K562 (cell line): ENCODE results near the gene PNPLA1. TPM values are rescaled to one million over a fixed set of nuclear protein-coding genes. Genes with fewer than 3 reads are reported as not detected.

Experiments
- E2F6 ChIP-seq, 2 experiments: IDR thresholded peaks; 2 replicates each; pipeline ENCODE4 v1.6.1; 2011; ENCODE audit warnings: borderline replicate concordance in 1 of 2, control low read depth in 1 of 2, low read depth in 1 of 2, low read length in 1 of 2, mild to moderate bottlenecking in 1 of 2, mixed read lengths in 1 of 2, moderate library complexity in 1 of 2; ENCODE audit not compliant: insufficient read depth in 1 of 2, insufficient read length in 1 of 2, poor library complexity in 1 of 2, severe bottlenecking in 1 of 2; ENCODE audit errors: extremely low read depth in 1 of 2
- HMG20B ChIP-seq: fragments of 250-450 bp; sonication (Bioruptor Pico); IDR thresholded peaks from 2 replicates; pipeline ENCODE4 v1.5.0; 2021; ENCODE audit warnings: mild to moderate bottlenecking
- HOMEZ ChIP-seq: fragments of 250-450 bp; sonication (Bioruptor Pico); IDR thresholded peaks from 2 replicates; pipeline ENCODE4 v1.4.0; 2020; ENCODE audit warnings: mild to moderate bottlenecking, moderate library complexity
- JUN ChIP-seq, 2 experiments: sonication (generic) in 1 of 2; formaldehyde crosslinking in 1 of 2; IDR thresholded peaks; 2 replicates each; pipeline versions ENCODE4 v1.6.1 to v1.8.0; 2012 to 2022; ENCODE audit warnings: borderline replicate concordance in 2 of 2, mild to moderate bottlenecking in 2 of 2, improper control_type of control experiment in 1 of 2, low read depth in 1 of 2, low read length in 1 of 2, missing genetic modification reagents in 1 of 2
- RHOXF2B ChIP-seq: fragments of 250-450 bp; sonication (Bioruptor Pico); conservative IDR thresholded peaks from 2 replicates; pipeline ENCODE4 v1.5.1; 2021
- ZNF165 ChIP-seq: fragments of 250-450 bp; sonication (Bioruptor Pico); IDR thresholded peaks from 2 replicates; pipeline ENCODE4 v1.4.0; 2020; ENCODE audit warnings: borderline replicate concordance
- ZNF24 ChIP-seq: fragments of 450-650 bp; IDR thresholded peaks from 2 replicates; pipeline ENCODE4 v1.6.1; 2016
- polyA plus RNA-seq, 8 experiments: library from polyadenylated mRNA; depleted of rRNA in 4 of 8; stranded (reverse) in 5 of 8; unstranded in 3 of 8; fragments of >200 nt; fragmentation: Nextera tagmentation in 2 of 8; fragmentation: Illumina TruSeq in 1 of 8; extraction: Ambion mirVana in 2 of 8; extraction: Trizol in 1 of 8; gene quantifications; 2 replicates each; pipeline versions ENCODE4 v1.2.1 to v1.2.3, GENCODE V29; 2011 to 2014; ENCODE audit warnings: inconsistent platforms in 1 of 8, missing spikeins in 1 of 8
- total RNA-seq, 7 experiments: library from RNA; depleted of rRNA in 6 of 7; stranded (reverse); fragments of >200 nt in 6 of 7; fragmentation: Illumina TruSeq in 2 of 7; extraction: Trizol in 2 of 7; gene quantifications; 2 replicates each; pipeline versions ENCODE4 v1.2.1 to v1.2.3, GENCODE V29; 2011 to 2021; ENCODE audit warnings: low replicate concordance in 1 of 7

Gene PNPLA1
- total and polyA plus RNA-seq, 9 of the 15 experiments (the other 6 are each of a cell fraction or from before 2014, with no cell fraction given): 0.04 to 0.27 (median 0.13) TPM; not detected in 2

GRCh38 chr6:36313649-36313936 is 43.7 kb downstream of the PNPLA1 start (continued):
- TF ChIP-seq E2F6 (IDR thresholded peaks at IDR 0.05; ENCODE audit: borderline replicate concordance in 1 of 2, extremely low read depth in 1 of 2, insufficient read depth in 1 of 2, insufficient read length in 1 of 2, low read depth in 1 of 2, low read length in 1 of 2, poor library complexity in 1 of 2, severe bottlenecking in 1 of 2) (no peak), HMG20B (CRISPR knock-in tag) (no peak), RHOXF2B (CRISPR knock-in tag) (no peak), JUN (IDR thresholded peaks at IDR 0.05; ENCODE audit: borderline replicate concordance, low read depth, low read length) (no peak), JUN (CRISPR knock-in tag; IDR thresholded peaks at IDR 0.05; ENCODE audit: borderline replicate concordance) (no peak), ZNF24 (no peak), HOMEZ (CRISPR knock-in tag) (no peak), ZNF165 (CRISPR knock-in tag) (no peak)
